Neural cell (in vitro differentiated cells): ENCODE results near the gene ADTRP. TPM values are rescaled to one million over a fixed set of nuclear protein-coding genes. Genes with fewer than 3 reads are reported as not detected.

Experiments used
- H2AFZ ChIP-seq: fragments of 200-600, 300-800 bp; sonication (generic), shearing (Covaris generic); 2 replicates; pipeline ENCODE4 v1.6.0; 2014; ENCODE audit warnings: low read depth, mild to moderate bottlenecking, antibody characterized with exemption, low read length, moderate library complexity
- H3F3A ChIP-seq: fragments of 200-600 bp; shearing (Covaris generic); 2 replicates; pipeline ENCODE4 v1.6.1; 2016; ENCODE audit warnings: mild to moderate bottlenecking, moderate library complexity, mixed read lengths, antibody characterized with exemption, low read length; ENCODE audit not compliant: insufficient read depth, poor library complexity, severe bottlenecking
- H3K27ac ChIP-seq: fragments of 200-600, 300-800 bp; sonication (generic), shearing (Covaris generic); 2 replicates; pipeline ENCODE4 v1.5.1; 2014; ENCODE audit warnings: mild to moderate bottlenecking, low read length, moderate library complexity
- H3K27me3 ChIP-seq: fragments of 300-800, 200-600 bp; sonication (generic), shearing (Covaris generic); 2 replicates; pipeline ENCODE4 v1.6.0; 2014; ENCODE audit warnings: mild to moderate bottlenecking, low read depth, low read length, moderate library complexity; ENCODE audit not compliant: insufficient read depth
- H3K36me3 ChIP-seq: fragments of 300-800, 200-600 bp; sonication (generic), shearing (Covaris generic); 2 replicates; pipeline ENCODE4 v1.5.1; 2014; ENCODE audit warnings: mild to moderate bottlenecking, antibody characterized with exemption, low read length, moderate library complexity; ENCODE audit not compliant: insufficient read depth
- H3K4me2 ChIP-seq: fragments of 300-800, 200-600 bp; sonication (generic), shearing (Covaris generic); 2 replicates; pipeline ENCODE4 v1.6.0; 2014; ENCODE audit warnings: mild to moderate bottlenecking, low read length
- H3K4me3 ChIP-seq: fragments of 300-800, 200-600 bp; sonication (generic), shearing (Covaris generic); 2 replicates; pipeline ENCODE4 v1.5.1; 2014; ENCODE audit warnings: mild to moderate bottlenecking, low read length, moderate library complexity
- H3K79me2 ChIP-seq: fragments of 200-600 bp; shearing (Covaris generic); replicated peaks from 2 replicates; pipeline ENCODE4 v1.6.0; 2014; ENCODE audit warnings: mild to moderate bottlenecking, low read length, moderate library complexity; ENCODE audit not compliant: insufficient read depth
- H3K9ac ChIP-seq: fragments of 300-800, 200-600 bp; sonication (generic), shearing (Covaris generic); 2 replicates; pipeline ENCODE4 v1.6.1; 2016; ENCODE audit warnings: mild to moderate bottlenecking, low read length, mixed read lengths
- H3K9me2 ChIP-seq: fragments of 200-600 bp; shearing (Covaris generic); 2 replicates; pipeline ENCODE4 v1.6.1; 2016; ENCODE audit warnings: mild to moderate bottlenecking, low read length, mixed read lengths; ENCODE audit not compliant: insufficient read depth
- H3K9me3 ChIP-seq: fragments of 200-600, 300-800 bp; sonication (generic), shearing (Covaris generic); 2 replicates; pipeline ENCODE4 v1.6.1; 2016; ENCODE audit warnings: mild to moderate bottlenecking, mixed run types, low read length, moderate library complexity, mixed read lengths
- H4K20me1 ChIP-seq: fragments of 200-600 bp; shearing (Covaris generic); 2 replicates; pipeline ENCODE4 v1.6.1; 2016; ENCODE audit warnings: mild to moderate bottlenecking, mixed run types; ENCODE audit not compliant: insufficient read depth
- EP300 ChIP-seq: fragments of 450-650 bp; conservative IDR thresholded peaks from 2 replicates; pipeline ENCODE4 v1.6.1; 2014; ENCODE audit warnings: antibody characterized with exemption, mild to moderate bottlenecking, moderate library complexity; ENCODE audit not compliant: poor library complexity, severe bottlenecking
- EZH2 ChIP-seq: fragments of 200-600, 300-800 bp; shearing (Covaris generic), sonication (generic); IDR thresholded peaks from 2 replicates; pipeline ENCODE4 v1.6.1; 2014; ENCODE audit warnings: antibody characterized with exemption, low read length, borderline replicate concordance, mild to moderate bottlenecking; ENCODE audit not compliant: insufficient read depth, poor library complexity, severe bottlenecking
- MXI1 ChIP-seq: fragments of 450-650 bp; conservative IDR thresholded peaks from 2 replicates; pipeline ENCODE4 v1.6.1; 2014; ENCODE audit warnings: antibody characterized with exemption, mild to moderate bottlenecking; ENCODE audit not compliant: poor library complexity, severe bottlenecking
- POLR2AphosphoS5 ChIP-seq: IDR thresholded peaks from 2 replicates; pipeline ENCODE4 v1.6.1; 2012
- RAD21 ChIP-seq: fragments of 450-650 bp; conservative IDR thresholded peaks from 2 replicates; pipeline ENCODE4 v1.6.1; 2014; ENCODE audit warnings: antibody characterized with exemption, mild to moderate bottlenecking, moderate library complexity
- SMC3 ChIP-seq: fragments of 450-650 bp; conservative IDR thresholded peaks from 2 replicates; pipeline ENCODE4 v1.6.1; 2014; ENCODE audit warnings: antibody characterized with exemption, mild to moderate bottlenecking, moderate library complexity; ENCODE audit not compliant: poor library complexity
- TAF1 ChIP-seq: IDR thresholded peaks from 2 replicates; pipeline ENCODE4 v1.6.1; 2012; ENCODE audit warnings: low read depth
- polyA plus RNA-seq: library from polyadenylated mRNA; depleted of rRNA; stranded (reverse); fragments of >200 nt; gene quantifications from 2 replicates; pipeline ENCODE4 v1.2.3, GENCODE V29; 2014
- TF ChIP-seq, protein P1 (sequence below): fragments of 450-650 bp; IDR thresholded peaks from 2 replicates; pipeline ENCODE4 v1.5.1; 2014; ENCODE audit warnings: antibody characterized with exemption, mild to moderate bottlenecking, moderate library complexity; ENCODE audit not compliant: poor library complexity, severe bottlenecking
- TF ChIP-seq, protein P2 (sequence below): IDR thresholded peaks from 2 replicates; pipeline ENCODE4 v1.6.1; 2012; ENCODE audit warnings: borderline replicate concordance

The ADTRP gene
- polyA plus RNA-seq, 1 donor from 2014 or later, result not detected

DNA sequence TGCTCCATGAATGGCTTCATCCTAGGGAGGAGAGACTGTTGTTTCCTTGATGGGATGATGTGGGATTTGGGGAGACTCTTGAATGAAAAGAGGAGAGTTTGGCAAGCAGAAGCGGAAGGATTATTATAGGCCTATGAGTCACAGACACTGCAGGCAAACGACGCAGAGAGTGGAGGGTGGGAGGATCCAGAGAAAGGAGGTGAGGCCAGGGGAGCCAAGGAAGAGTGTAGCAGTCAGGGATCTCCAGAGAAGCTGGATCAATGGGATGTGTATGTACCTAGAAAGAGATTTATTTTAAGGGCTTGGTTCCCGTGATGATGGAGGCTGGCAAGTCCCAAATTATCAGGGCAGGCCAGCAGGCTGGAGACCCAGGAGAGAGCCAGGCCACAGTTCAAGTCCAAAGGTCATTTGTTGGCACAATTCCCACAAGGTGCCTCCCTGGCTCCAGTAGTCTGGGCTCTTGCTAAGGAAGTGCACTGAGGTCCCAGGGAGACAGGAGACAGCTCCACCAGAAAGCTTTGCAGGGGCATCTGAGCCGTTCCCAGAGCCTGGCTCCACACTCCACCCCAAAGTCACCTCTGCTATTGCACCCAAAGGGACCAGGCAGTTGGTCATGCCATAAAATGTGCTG is 76.0 kb downstream of the ADTRP start:
- TF ChIP-seq TAF1 (no peak), EZH2 (no peak), POLR2AphosphoS5 (no peak), RAD21 (no peak), EP300 (no peak)
- TF ChIP-seq, protein P1, sequence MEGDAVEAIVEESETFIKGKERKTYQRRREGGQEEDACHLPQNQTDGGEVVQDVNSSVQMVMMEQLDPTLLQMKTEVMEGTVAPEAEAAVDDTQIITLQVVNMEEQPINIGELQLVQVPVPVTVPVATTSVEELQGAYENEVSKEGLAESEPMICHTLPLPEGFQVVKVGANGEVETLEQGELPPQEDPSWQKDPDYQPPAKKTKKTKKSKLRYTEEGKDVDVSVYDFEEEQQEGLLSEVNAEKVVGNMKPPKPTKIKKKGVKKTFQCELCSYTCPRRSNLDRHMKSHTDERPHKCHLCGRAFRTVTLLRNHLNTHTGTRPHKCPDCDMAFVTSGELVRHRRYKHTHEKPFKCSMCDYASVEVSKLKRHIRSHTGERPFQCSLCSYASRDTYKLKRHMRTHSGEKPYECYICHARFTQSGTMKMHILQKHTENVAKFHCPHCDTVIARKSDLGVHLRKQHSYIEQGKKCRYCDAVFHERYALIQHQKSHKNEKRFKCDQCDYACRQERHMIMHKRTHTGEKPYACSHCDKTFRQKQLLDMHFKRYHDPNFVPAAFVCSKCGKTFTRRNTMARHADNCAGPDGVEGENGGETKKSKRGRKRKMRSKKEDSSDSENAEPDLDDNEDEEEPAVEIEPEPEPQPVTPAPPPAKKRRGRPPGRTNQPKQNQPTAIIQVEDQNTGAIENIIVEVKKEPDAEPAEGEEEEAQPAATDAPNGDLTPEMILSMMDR, result no peak

DNA sequence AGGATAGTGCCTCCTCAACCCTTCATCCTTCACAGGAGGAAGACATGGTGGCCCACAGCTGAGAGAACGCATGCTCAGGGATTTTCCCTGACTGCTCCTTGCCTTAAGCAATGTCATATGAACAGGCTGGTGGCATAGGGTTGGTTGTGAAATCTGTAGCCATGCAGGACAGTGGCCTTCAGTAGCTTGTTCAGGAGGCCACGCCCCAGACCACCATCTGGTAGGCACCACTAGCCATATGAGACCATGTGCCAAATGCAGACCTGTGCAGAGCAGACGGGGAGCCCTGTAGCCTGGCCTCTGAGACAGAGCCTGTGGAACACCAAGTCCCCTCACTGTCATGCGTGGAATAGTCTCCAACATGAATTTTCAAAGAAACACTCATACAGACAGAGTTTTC is 76.5 kb downstream of the ADTRP start:
- no peaks in the 10 kb centered on the region for H3K36me3 ChIP-seq
- no peaks in the 10 kb centered on the region for H3F3A ChIP-seq
- H3K9me2 ChIP-seq, result no peaks in the 10 kb centered on the region
- H3K79me2 ChIP-seq, result no peaks in the 10 kb centered on the region
- no peak overlapping the region for H2AFZ ChIP-seq
- H4K20me1 ChIP-seq, result no peaks in the 10 kb centered on the region
- H3K27ac ChIP-seq, result no peak overlapping the region
- no peaks in the 10 kb centered on the region for H3K9me3 ChIP-seq
- H3K4me2 ChIP-seq, result no peak overlapping the region
- TF ChIP-seq EP300 (no peak), SMC3 (no peak), RAD21 (no peak), MXI1 (no peak), TAF1 (no peak), POLR2AphosphoS5 (no peak), EZH2 (no peak)
- TF ChIP-seq, protein P2, sequence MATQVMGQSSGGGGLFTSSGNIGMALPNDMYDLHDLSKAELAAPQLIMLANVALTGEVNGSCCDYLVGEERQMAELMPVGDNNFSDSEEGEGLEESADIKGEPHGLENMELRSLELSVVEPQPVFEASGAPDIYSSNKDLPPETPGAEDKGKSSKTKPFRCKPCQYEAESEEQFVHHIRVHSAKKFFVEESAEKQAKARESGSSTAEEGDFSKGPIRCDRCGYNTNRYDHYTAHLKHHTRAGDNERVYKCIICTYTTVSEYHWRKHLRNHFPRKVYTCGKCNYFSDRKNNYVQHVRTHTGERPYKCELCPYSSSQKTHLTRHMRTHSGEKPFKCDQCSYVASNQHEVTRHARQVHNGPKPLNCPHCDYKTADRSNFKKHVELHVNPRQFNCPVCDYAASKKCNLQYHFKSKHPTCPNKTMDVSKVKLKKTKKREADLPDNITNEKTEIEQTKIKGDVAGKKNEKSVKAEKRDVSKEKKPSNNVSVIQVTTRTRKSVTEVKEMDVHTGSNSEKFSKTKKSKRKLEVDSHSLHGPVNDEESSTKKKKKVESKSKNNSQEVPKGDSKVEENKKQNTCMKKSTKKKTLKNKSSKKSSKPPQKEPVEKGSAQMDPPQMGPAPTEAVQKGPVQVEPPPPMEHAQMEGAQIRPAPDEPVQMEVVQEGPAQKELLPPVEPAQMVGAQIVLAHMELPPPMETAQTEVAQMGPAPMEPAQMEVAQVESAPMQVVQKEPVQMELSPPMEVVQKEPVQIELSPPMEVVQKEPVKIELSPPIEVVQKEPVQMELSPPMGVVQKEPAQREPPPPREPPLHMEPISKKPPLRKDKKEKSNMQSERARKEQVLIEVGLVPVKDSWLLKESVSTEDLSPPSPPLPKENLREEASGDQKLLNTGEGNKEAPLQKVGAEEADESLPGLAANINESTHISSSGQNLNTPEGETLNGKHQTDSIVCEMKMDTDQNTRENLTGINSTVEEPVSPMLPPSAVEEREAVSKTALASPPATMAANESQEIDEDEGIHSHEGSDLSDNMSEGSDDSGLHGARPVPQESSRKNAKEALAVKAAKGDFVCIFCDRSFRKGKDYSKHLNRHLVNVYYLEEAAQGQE, result no peak
- TF ChIP-seq, protein P1, result no peak
- peaks cover 2% of the 10 kb centered on the region for H3K27me3 ChIP-seq
- H3K9ac ChIP-seq, result no peak overlapping the region
- H3K4me3 ChIP-seq, result no peak overlapping the region

More for the DNA sequence above, 76.0 kb downstream of the ADTRP start:
- H3K9me3 ChIP-seq, result no peaks in the 10 kb centered on the region
- no peaks in the 10 kb centered on the region for H3K36me3 ChIP-seq
- no peak overlapping the region for H3K4me3 ChIP-seq
- H3K9ac ChIP-seq, result no peak overlapping the region
- no peaks in the 10 kb centered on the region for H4K20me1 ChIP-seq
- no peak overlapping the region for H3K4me2 ChIP-seq
- H3K9me2 ChIP-seq, result no peaks in the 10 kb centered on the region
- no peak overlapping the region for H2AFZ ChIP-seq
- H3F3A ChIP-seq, result no peaks in the 10 kb centered on the region
- H3K27ac ChIP-seq, result no peak overlapping the region
- no peaks in the 10 kb centered on the region for H3K79me2 ChIP-seq
- peaks cover 2% of the 10 kb centered on the region for H3K27me3 ChIP-seq
